Sigmoid colon (tissue), 4 donors: Measurements from ENCODE around the gene SIPA1L3.

ENCODE experiments used
- POLR2A ChIP-seq, 2 donors: fragments of 450-650 bp; IDR thresholded peaks; one replicate each; pipeline ENCODE4 v1.6.1; 2016; ENCODE audit warnings: antibody characterized with exemption in 2 of 2, mild to moderate bottlenecking in 2 of 2, moderate library complexity in 2 of 2
- POLR2AphosphoS5 ChIP-seq, 4 donors: sonication (generic); formaldehyde crosslinking; IDR thresholded peaks; one replicate each; pipeline ENCODE4 v1.6.1; 2017; ENCODE audit warnings: antibody characterized with exemption in 4 of 4
- TF ChIP-seq, protein P1 (sequence below), 4 experiments: fragments of 450-650 bp in 3 of 4; fragments of 200-600 bp in 1 of 4; IDR thresholded peaks; one replicate each; pipeline ENCODE4 v1.5.1; 2016 to 2019; ENCODE audit warnings: antibody characterized with exemption in 4 of 4, mild to moderate bottlenecking in 3 of 4, moderate library complexity in 2 of 4

DNA sequence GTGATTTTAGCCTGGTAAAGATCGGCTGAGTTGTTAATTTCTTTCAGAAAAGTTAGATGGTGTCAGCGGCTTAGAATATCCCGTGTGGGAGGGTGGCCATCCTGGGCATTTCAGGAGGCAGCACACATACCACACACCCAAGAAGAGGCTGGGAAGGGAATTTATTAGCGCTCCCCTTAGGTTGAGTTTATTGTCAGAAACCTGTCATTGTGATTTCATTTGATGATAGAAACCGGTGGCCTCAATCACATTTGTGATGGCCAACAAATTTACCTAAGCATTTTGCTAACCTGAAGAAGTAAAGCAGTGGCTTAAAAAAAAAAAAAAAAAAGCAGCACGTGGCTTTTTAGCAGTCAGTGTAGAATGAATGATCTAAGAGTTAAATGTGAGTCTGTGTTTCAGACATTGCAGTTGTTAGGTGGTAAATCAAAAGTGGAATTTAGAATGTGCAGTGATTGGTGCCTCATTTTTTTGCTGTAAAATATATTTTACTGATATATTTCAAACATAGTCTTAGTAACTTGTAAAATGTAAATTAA, 2.7 kb downstream of the SIPA1L3 start:
- TF ChIP-seq, protein P1, sequence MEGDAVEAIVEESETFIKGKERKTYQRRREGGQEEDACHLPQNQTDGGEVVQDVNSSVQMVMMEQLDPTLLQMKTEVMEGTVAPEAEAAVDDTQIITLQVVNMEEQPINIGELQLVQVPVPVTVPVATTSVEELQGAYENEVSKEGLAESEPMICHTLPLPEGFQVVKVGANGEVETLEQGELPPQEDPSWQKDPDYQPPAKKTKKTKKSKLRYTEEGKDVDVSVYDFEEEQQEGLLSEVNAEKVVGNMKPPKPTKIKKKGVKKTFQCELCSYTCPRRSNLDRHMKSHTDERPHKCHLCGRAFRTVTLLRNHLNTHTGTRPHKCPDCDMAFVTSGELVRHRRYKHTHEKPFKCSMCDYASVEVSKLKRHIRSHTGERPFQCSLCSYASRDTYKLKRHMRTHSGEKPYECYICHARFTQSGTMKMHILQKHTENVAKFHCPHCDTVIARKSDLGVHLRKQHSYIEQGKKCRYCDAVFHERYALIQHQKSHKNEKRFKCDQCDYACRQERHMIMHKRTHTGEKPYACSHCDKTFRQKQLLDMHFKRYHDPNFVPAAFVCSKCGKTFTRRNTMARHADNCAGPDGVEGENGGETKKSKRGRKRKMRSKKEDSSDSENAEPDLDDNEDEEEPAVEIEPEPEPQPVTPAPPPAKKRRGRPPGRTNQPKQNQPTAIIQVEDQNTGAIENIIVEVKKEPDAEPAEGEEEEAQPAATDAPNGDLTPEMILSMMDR (IDR thresholded peaks at IDR 0.05): no peak
- TF ChIP-seq POLR2AphosphoS5 (IDR thresholded peaks at IDR 0.05): no peak
- TF ChIP-seq POLR2A (IDR thresholded peaks at IDR 0.05): no peak
